NCI-H2029 (cell line): ENCODE measurements around the gene RAD51AP2.

Source experiments
- DNase-seq: peaks from one replicate; lab custom pipeline; 2025; lab: John Stamatoyannopoulos, UW

The RAD51AP2 gene

GRCh38 chr2:17470855-17471641, 47.2 kb downstream of the RAD51AP2 start:
- no peak for DNase-seq

- DNase-seq, result no peak
Measured at GRCh38 chr2:17461087-17461475, 57.2 kb downstream of the RAD51AP2 start.
